Hepatocyte (in vitro differentiated cells): Measurements from ENCODE around the gene ITM2C. TPM values are rescaled to one million over a fixed set of nuclear protein-coding genes. Genes with fewer than 3 reads are reported as not detected.

Source experiments
- DNase-seq: peaks from one replicate; pipeline ENCODE4 v3.0.0-alpha.2; 2016; ENCODE audit warnings: low spot score
- H2AFZ ChIP-seq: fragments of 200-600 bp; sonication (generic); 2 replicates; pipeline ENCODE4 v1.6.0; 2016; ENCODE audit warnings: antibody characterized with exemption, mild to moderate bottlenecking
- H3K27ac ChIP-seq: fragments of 200-600 bp; sonication (generic); 2 replicates; pipeline ENCODE4 v1.5.1; 2016; ENCODE audit warnings: mild to moderate bottlenecking
- H3K27me3 ChIP-seq: fragments of 200-600 bp; sonication (generic); 2 replicates; pipeline ENCODE4 v1.6.1; 2016
- H3K36me3 ChIP-seq: fragments of 200-600 bp; sonication (generic); replicated peaks from 2 replicates; pipeline ENCODE4 v1.5.1; 2016; ENCODE audit warnings: low read depth; ENCODE audit not compliant: insufficient read depth
- H3K4me1 ChIP-seq: fragments of 200-600 bp; sonication (generic); 2 replicates; pipeline ENCODE4 v1.5.1; 2016; ENCODE audit warnings: mild to moderate bottlenecking, moderate library complexity; ENCODE audit not compliant: insufficient read depth
- H3K4me2 ChIP-seq: fragments of 200-600 bp; sonication (generic); 2 replicates; pipeline ENCODE4 v1.6.0; 2016
- H3K4me3 ChIP-seq: fragments of 200-600 bp; sonication (generic); 2 replicates; pipeline ENCODE4 v1.5.1; 2016; ENCODE audit warnings: mild to moderate bottlenecking
- H3K79me2 ChIP-seq: fragments of 200-600 bp; sonication (generic); 2 replicates; pipeline ENCODE4 v1.6.0; 2017; ENCODE audit warnings: mild to moderate bottlenecking
- H3K9me2 ChIP-seq: fragments of 200-600 bp; sonication (generic); replicated peaks from 2 replicates; pipeline ENCODE4 v1.6.0; 2017; ENCODE audit warnings: mild to moderate bottlenecking; ENCODE audit not compliant: insufficient read depth
- H3K9me3 ChIP-seq: fragments of 200-600 bp; sonication (generic); 2 replicates; pipeline ENCODE4 v1.5.1; 2016; ENCODE audit warnings: low read depth, mild to moderate bottlenecking
- H4K20me1 ChIP-seq: fragments of 200-600 bp; sonication (generic); 2 replicates; pipeline ENCODE4 v1.6.0; 2016; ENCODE audit warnings: mild to moderate bottlenecking; ENCODE audit not compliant: insufficient read depth, poor library complexity, severe bottlenecking
- CTCF ChIP-seq: fragments of 200-600 bp; sonication (generic); IDR thresholded peaks from 2 replicates; pipeline ENCODE4 v1.5.1; 2016; ENCODE audit warnings: antibody characterized with exemption, mild to moderate bottlenecking; ENCODE audit not compliant: poor library complexity
- EZH2 ChIP-seq: fragments of 200-600 bp; sonication (generic); IDR thresholded peaks from 2 replicates; pipeline ENCODE4 v1.6.1; 2016; ENCODE audit warnings: antibody characterized with exemption, mild to moderate bottlenecking, borderline replicate concordance
- EZH2phosphoT487 ChIP-seq: fragments of 200-600 bp; sonication (generic); IDR thresholded peaks from one replicate; pipeline ENCODE4 v1.6.1; 2018; ENCODE audit warnings: antibody characterized with exemption, mild to moderate bottlenecking, low read depth, moderate library complexity; ENCODE audit not compliant: unreplicated experiment, severe bottlenecking
- WGBS: methylation state at CpG from one replicate; pipeline ENCODE4 v1.1.6; 2016; ENCODE audit warnings: low lambda C conversion rate; ENCODE audit errors: missing lambda C conversion rate; 5-methylcytosine and 5-hydroxymethylcytosine counted together
- polyA plus RNA-seq: library from polyadenylated mRNA; unstranded; fragments of >200 nt; fragmentation: Nextera tagmentation; extraction: Ambion mirVana; gene quantifications from 2 replicates; pipeline ENCODE4 v1.2.1, GENCODE V29; 2016
- total RNA-seq: library from RNA; depleted of rRNA; stranded (reverse); fragments of >200 nt; gene quantifications from 2 replicates; pipeline ENCODE4 v1.2.3, GENCODE V29; 2014

ITM2C gene
- total and polyA plus RNA-seq, 2 experiments from 2014 or later = 485 to 537 TPM

- no peaks in the 10 kb centered on the region for H3K9me2 ChIP-seq
- no peaks in the 10 kb centered on the region for H3K36me3 ChIP-seq
- H3K79me2 ChIP-seq = no peaks in the 10 kb centered on the region
- no peaks in the 10 kb centered on the region for H3K9me3 ChIP-seq
- H3K4me1 ChIP-seq = peaks cover under 1% of the 10 kb centered on the region
- H2AFZ ChIP-seq = no peak overlapping the region
- DNase-seq = no peak
- H3K27me3 ChIP-seq = no peaks in the 10 kb centered on the region
- TF ChIP-seq CTCF (no peak), EZH2phosphoT487 (no peak), EZH2 (no peak)
- H3K4me2 ChIP-seq = no peak overlapping the region
- no peak overlapping the region for H3K27ac ChIP-seq
- H3K4me3 ChIP-seq = no peak overlapping the region
- no peaks in the 10 kb centered on the region for H4K20me1 ChIP-seq
- 93% methylated on average over 22 of the region's 22 CpGs for WGBS
Measured at GRCh38 chr2:230889911-230890601, 25.3 kb downstream of the ITM2C start.

- Histone ChIP-seq H3K4me1 (peaks cover 6% of the 10 kb centered on the region), H3K27ac (no peak overlapping the region), H3K4me2 (no peak overlapping the region), H3K9me2 (no peaks in the 10 kb centered on the region), H3K9me3 (no peaks in the 10 kb centered on the region), H3K36me3 (no peaks in the 10 kb centered on the region), H3K4me3 (no peak overlapping the region), H3K27me3 (no peaks in the 10 kb centered on the region), H4K20me1 (no peaks in the 10 kb centered on the region), H2AFZ (no peak overlapping the region), H3K79me2 (no peaks in the 10 kb centered on the region)
- 90% methylated on average over 4 of the region's 4 CpGs for WGBS
- DNase-seq = no peak
- TF ChIP-seq EZH2phosphoT487 (no peak), CTCF (no peak), EZH2 (no peak)
Measured at GRCh38 chr2:230890646-230891045, 25.9 kb downstream of the ITM2C start.

- 52% methylated on average over 5 of the region's 5 CpGs for WGBS
- Histone ChIP-seq H3K4me1 (peaks cover 6% of the 10 kb centered on the region), H3K79me2 (no peaks in the 10 kb centered on the region), H3K27ac (no peak overlapping the region), H3K4me3 (no peak overlapping the region), H4K20me1 (no peaks in the 10 kb centered on the region), H3K27me3 (no peaks in the 10 kb centered on the region), H3K36me3 (no peaks in the 10 kb centered on the region), H3K9me3 (no peaks in the 10 kb centered on the region), H2AFZ (no peak overlapping the region), H3K9me2 (no peaks in the 10 kb centered on the region), H3K4me2 (no peak overlapping the region)
- DNase-seq = no peak
- TF ChIP-seq EZH2 = no peak
- TF ChIP-seq EZH2phosphoT487 = no peak
- TF ChIP-seq CTCF = no peak
Measured at GRCh38 chr2:230891064-230891463, 26.3 kb downstream of the ITM2C start.
